Esophagus squamous epithelium (tissue), 5 donors: ENCODE measurements around the gene DENND2C. TPM values are rescaled to one million over a fixed set of nuclear protein-coding genes. Genes with fewer than 3 reads are reported as not detected.

Experiments used
- DNase-seq: peaks from one replicate; lab custom pipeline; 2025; lab: John Stamatoyannopoulos, UW
- H3K27ac ChIP-seq, 4 donors: fragments of 200-600 bp; sonication (generic); one replicate each; pipeline ENCODE4 v1.5.1; 2016 to 2019; ENCODE audit warnings: mild to moderate bottlenecking in 1 of 4
- H3K27me3 ChIP-seq, 4 donors: fragments of 200-600 bp; sonication (generic); 1 replicate in 3 of 4; 2 replicates in 1 of 4; pipeline versions ENCODE4 v1.5.1 to v1.6.0; 2017 to 2021; ENCODE audit warnings: antibody characterized with exemption in 1 of 4
- H3K36me3 ChIP-seq, 3 donors: fragments of 200-600 bp; sonication (generic); one replicate each; pipeline ENCODE4 v1.5.1; 2016 to 2019
- H3K4me1 ChIP-seq, 3 donors: fragments of 200-600 bp; sonication (generic); one replicate each; pipeline ENCODE4 v1.5.1; 2017 to 2019
- H3K4me3 ChIP-seq, 4 donors: fragments of 200-600 bp; sonication (generic); 1 replicate in 3 of 4; 2 replicates in 1 of 4; pipeline ENCODE4 v1.5.1; 2016 to 2019; ENCODE audit warnings: mild to moderate bottlenecking in 2 of 4, moderate library complexity in 1 of 4
- H3K9me3 ChIP-seq, 3 donors: fragments of 200-600 bp; sonication (generic); one replicate each; pipeline ENCODE4 v1.5.1; 2016 to 2019
- POLR2A ChIP-seq, 4 donors: fragments of 450-650 bp; IDR thresholded peaks; one replicate each; pipeline ENCODE4 v1.6.1; 2017; ENCODE audit warnings: antibody characterized with exemption in 4 of 4, mild to moderate bottlenecking in 4 of 4, moderate library complexity in 3 of 4
- WGBS, 2 donors: methylation state at CpG; one replicate each; pipeline ENCODE4 v1.1.5; 2018; 5-methylcytosine and 5-hydroxymethylcytosine counted together
- intact Hi-C: fragments of 100-400 bp; cut with DNase I; formaldehyde crosslinking; loops from one replicate; pipeline ENCODE4 v1.15.0; 2022
- total RNA-seq, 4 donors: library from RNA; depleted of rRNA; stranded (reverse); fragments of >200 nt; gene quantifications; one replicate each; pipeline ENCODE4 v1.1.0, GENCODE V29; 2016
- TF ChIP-seq, protein P1 (sequence below), 6 experiments: fragments of 450-650 bp in 4 of 6; fragments of 200-600 bp in 2 of 6; sonication (generic) in 2 of 6; IDR thresholded peaks; one replicate each; pipeline ENCODE4 v1.5.1; 2016 to 2019; ENCODE audit warnings: antibody characterized with exemption in 6 of 6, mild to moderate bottlenecking in 4 of 6, moderate library complexity in 4 of 6
- donor health status: DM: yes; HTN: yes; CAD: no.

The DENND2C gene
- total RNA-seq, 4 donors from 2014 or later: 30.3 to 67.0 (median 41.2) TPM

DNA sequence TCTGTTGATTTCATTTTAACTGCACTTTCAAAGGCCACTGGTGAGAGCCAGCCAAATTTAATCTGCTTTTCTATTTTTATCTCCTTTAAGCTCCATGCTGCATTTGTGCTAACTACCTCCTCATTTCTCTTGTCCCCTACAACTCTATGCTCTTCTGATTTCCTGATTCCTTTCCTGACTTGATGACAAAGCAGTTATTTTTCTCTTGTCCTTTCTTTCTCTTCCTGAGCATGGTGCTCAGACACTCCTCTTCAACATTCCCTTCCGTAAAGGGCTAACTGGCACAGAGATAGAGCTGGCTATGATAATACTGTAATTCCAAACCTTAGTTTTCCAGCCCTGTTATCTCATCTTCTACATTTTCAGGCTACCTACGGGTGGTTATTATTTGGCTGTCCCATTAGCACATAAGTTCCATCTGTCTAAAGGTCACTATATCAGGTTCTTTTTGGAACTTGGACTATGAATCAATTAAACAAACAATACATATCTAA, 81.6 kb downstream of the DENND2C start:
- no peak overlapping the region for H3K27ac ChIP-seq
- TF ChIP-seq, protein P1, sequence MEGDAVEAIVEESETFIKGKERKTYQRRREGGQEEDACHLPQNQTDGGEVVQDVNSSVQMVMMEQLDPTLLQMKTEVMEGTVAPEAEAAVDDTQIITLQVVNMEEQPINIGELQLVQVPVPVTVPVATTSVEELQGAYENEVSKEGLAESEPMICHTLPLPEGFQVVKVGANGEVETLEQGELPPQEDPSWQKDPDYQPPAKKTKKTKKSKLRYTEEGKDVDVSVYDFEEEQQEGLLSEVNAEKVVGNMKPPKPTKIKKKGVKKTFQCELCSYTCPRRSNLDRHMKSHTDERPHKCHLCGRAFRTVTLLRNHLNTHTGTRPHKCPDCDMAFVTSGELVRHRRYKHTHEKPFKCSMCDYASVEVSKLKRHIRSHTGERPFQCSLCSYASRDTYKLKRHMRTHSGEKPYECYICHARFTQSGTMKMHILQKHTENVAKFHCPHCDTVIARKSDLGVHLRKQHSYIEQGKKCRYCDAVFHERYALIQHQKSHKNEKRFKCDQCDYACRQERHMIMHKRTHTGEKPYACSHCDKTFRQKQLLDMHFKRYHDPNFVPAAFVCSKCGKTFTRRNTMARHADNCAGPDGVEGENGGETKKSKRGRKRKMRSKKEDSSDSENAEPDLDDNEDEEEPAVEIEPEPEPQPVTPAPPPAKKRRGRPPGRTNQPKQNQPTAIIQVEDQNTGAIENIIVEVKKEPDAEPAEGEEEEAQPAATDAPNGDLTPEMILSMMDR (IDR thresholded peaks at IDR 0.05): no peak
- TF ChIP-seq POLR2A (IDR thresholded peaks at IDR 0.05): no peak
- intact Hi-C loops: no loop called here
- H3K4me3 ChIP-seq: no peak overlapping the region
- no peak for DNase-seq
- peaks cover 0 to 94% (median 9%) of the 10 kb centered on the region in 3 donors for H3K36me3 ChIP-seq
- H3K27me3 ChIP-seq: no peaks in the 10 kb centered on the region
- H3K4me1 ChIP-seq: no peaks in the 10 kb centered on the region
- H3K9me3 ChIP-seq: no peaks in the 10 kb centered on the region
- 89 to 95% methylated on average over 2 of the region's 2 CpGs for WGBS, 2 donors

DNA sequence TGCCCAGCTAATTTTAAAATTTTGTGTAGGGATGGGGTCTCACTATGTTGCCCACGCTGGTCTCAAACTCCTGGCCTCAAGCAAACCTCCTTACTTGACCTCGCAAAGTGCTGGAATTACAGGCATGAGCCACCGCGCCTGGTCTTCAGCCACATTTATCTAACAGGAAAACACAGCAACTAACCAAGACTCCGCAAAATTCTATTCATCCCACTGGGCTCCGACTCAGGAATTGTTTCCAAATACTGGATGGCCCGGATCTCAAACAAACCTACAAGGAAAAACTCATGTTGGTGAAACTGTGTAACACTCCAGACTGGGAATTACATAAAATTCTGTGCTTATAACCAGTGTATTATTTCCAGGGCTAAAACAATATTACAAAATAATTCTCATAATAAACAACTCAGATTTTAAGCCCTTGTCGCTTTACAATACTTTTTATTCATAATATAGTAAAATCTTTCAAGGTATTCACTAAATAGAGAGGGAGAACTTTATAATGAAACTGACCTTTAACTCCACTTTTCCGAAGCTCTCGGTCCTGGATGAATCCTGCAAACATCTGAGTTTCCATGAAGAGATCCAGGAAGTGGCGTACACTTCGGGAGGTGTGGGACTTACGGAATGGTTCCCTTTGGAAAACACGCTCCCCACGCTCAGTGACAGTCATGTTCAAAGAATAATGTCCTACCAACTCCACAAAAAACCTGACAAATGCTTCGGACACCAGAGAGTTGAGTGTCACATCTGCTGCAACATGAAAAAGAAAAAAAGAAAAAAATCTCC, 82.5 kb downstream of the DENND2C start:
- TF ChIP-seq POLR2A (IDR thresholded peaks at IDR 0.05): no peak
- TF ChIP-seq, protein P1 (IDR thresholded peaks at IDR 0.05): no peak
- intact Hi-C loops: no loop called here

DNA sequence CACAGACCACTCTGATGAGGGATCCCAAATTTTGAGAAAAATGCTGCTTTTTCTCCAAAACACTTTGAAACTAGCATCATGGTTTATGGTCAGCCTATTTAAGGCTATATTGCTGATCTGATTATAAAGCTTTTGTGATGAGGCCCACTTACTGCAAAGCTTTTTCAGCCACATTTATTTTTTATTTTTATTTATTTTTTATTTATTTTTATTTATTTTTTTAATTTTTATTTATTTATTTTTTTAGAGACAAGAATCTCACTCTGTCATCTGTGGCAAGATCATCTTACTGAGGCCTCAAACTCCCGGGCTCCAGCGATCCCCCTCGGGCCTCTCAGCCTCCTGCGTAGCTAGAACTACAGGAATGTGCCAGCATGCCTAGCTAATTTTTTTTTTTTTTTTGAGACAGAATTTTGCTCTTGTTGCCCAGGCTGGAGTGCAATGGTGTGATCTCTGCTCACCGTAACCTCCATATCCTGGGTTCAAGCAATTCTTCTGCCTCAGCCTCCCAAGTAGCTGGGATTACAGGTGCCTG, 83.3 kb downstream of the DENND2C start:
- peaks cover 4 to 9% (median 6%) of the 10 kb centered on the region in 3 donors for H3K4me1 ChIP-seq
- H3K9me3 ChIP-seq: no peaks in the 10 kb centered on the region
- H3K27ac ChIP-seq: no peak overlapping the region
- WGBS, 2 donors: 93 to 98% methylated on average over 5 of the region's 5 CpGs
- DNase-seq: no peak
- peaks cover 0 to 77% (median 9%) of the 10 kb centered on the region in 3 donors for H3K36me3 ChIP-seq
- H3K27me3 ChIP-seq: no peaks in the 10 kb centered on the region
- H3K4me3 ChIP-seq: no peak overlapping the region
- TF ChIP-seq POLR2A (IDR thresholded peaks at IDR 0.05): no peak
- TF ChIP-seq, protein P1 (IDR thresholded peaks at IDR 0.05): no peak
- intact Hi-C loops: no loop called here

More for the DNA sequence above, 82.5 kb downstream of the DENND2C start:
- Histone ChIP-seq H3K27ac (no peak overlapping the region), H3K27me3 (no peaks in the 10 kb centered on the region), H3K4me3 (no peak overlapping the region), H3K36me3 (peaks cover 0 to 85% (median 9%) of the 10 kb centered on the region in 3 donors), H3K4me1 (peaks cover 0 to 1% (median under 1%) of the 10 kb centered on the region in 3 donors), H3K9me3 (no peaks in the 10 kb centered on the region)
- 93 to 96% methylated on average over 13 to 15 of the region's 16 CpGs for WGBS, 2 donors
- DNase-seq: no peak

DNA sequence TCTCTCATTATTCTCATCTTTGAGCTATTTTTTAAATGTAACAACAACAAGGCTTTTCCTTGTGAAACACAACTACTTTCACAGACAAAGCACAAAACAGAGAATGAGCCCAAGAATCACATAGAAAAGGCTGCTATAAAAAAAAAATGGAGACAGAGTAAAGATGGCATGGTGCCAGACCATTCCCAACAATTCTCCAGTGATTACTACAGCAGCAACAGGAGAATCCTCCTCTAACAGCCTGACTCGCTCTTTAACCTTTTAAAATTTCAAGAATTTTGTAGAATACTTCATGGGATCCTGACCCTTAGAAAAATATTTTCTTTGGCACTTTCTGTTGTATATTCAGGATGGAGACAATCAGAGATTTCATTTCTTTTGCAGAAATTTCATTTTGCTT, 84.6 kb downstream of the DENND2C start:
- no peak overlapping the region for H3K27ac ChIP-seq
- no peaks in the 10 kb centered on the region for H3K9me3 ChIP-seq
- 81 to 83% methylated on average over 1 of the region's 1 CpG for WGBS, 2 donors
- H3K36me3 ChIP-seq: peaks cover 0 to 64% (median 9%) of the 10 kb centered on the region in 3 donors
- intact Hi-C loops: no loop called here
- H3K4me1 ChIP-seq: peaks cover 6 to 18% (median 10%) of the 10 kb centered on the region in 3 donors
- no peak overlapping the region for H3K4me3 ChIP-seq
- no peak for TF ChIP-seq POLR2A (IDR thresholded peaks at IDR 0.05)
- TF ChIP-seq, protein P1 (IDR thresholded peaks at IDR 0.05): no peak
- no peaks in the 10 kb centered on the region for H3K27me3 ChIP-seq
- no peak for DNase-seq
